HepG2 (cell line): Measurements from ENCODE around the gene CDHR3.

Source experiments
- DR1 ChIP-seq: sonication (generic); formaldehyde crosslinking; IDR thresholded peaks from 2 replicates; pipeline ENCODE4 v1.8.0; 2021; ENCODE audit warnings: mild to moderate bottlenecking, missing genetic modification reagents, inconsistent platforms
- EEA1 ChIP-seq: sonication (generic); formaldehyde crosslinking; IDR thresholded peaks from 2 replicates; pipeline ENCODE4 v1.5.1; 2020; ENCODE audit warnings: mild to moderate bottlenecking, missing genetic modification reagents, borderline replicate concordance
- JUND ChIP-seq: sonication (generic); formaldehyde crosslinking; IDR thresholded peaks from 2 replicates; pipeline ENCODE4 v1.8.0; 2022; ENCODE audit warnings: mild to moderate bottlenecking, missing genetic modification reagents
- NAIF1 ChIP-seq: sonication (generic); formaldehyde crosslinking; IDR thresholded peaks from 2 replicates; pipeline ENCODE4 v1.5.0; 2020; ENCODE audit warnings: mild to moderate bottlenecking, missing genetic modification reagents, borderline replicate concordance
- SIN3A ChIP-seq: IDR thresholded peaks from 2 replicates; pipeline ENCODE4 v1.6.1; 2011; ENCODE audit warnings: low read depth, mild to moderate bottlenecking, control low read depth, low read length, borderline replicate concordance
- SOX6 ChIP-seq, 2 experiments: fragments of 450-650 bp in 1 of 2; sonication (generic) in 1 of 2; formaldehyde crosslinking in 1 of 2; IDR thresholded peaks; 2 replicates each; pipeline versions ENCODE4 v1.4.0 to v1.6.1; 2017 to 2020; ENCODE audit warnings: antibody characterized with exemption in 1 of 2, mild to moderate bottlenecking in 1 of 2, missing genetic modification reagents in 1 of 2
- SUZ12 ChIP-seq: fragments of 150-350 bp; IDR thresholded peaks from 2 replicates; pipeline ENCODE4 v1.6.1; 2014; ENCODE audit warnings: low read depth, low read length
- TP53 ChIP-seq: sonication (generic); formaldehyde crosslinking; conservative IDR thresholded peaks from 2 replicates; pipeline ENCODE4 v1.4.0; 2020; ENCODE audit warnings: missing genetic modification reagents
- ZBTB1 ChIP-seq: sonication (generic); formaldehyde crosslinking; IDR thresholded peaks from 2 replicates; pipeline ENCODE4 v1.4.0; 2020; ENCODE audit warnings: missing genetic modification reagents, borderline replicate concordance
- ZFP37 ChIP-seq: sonication (generic); formaldehyde crosslinking; IDR thresholded peaks from 2 replicates; pipeline ENCODE4 v1.4.0; 2020; ENCODE audit warnings: missing genetic modification reagents, borderline replicate concordance
- ZFX ChIP-seq: sonication (generic); formaldehyde crosslinking; IDR thresholded peaks from 2 replicates; pipeline ENCODE4 v1.4.0; 2020; ENCODE audit warnings: mild to moderate bottlenecking, low read depth, missing genetic modification reagents, moderate library complexity
- TF ChIP-seq, protein P1 (sequence below): sonication (generic); formaldehyde crosslinking; IDR thresholded peaks from 2 replicates; pipeline ENCODE4 v1.5.0; 2020; ENCODE audit warnings: mild to moderate bottlenecking, missing genetic modification reagents, moderate library complexity

DNA sequence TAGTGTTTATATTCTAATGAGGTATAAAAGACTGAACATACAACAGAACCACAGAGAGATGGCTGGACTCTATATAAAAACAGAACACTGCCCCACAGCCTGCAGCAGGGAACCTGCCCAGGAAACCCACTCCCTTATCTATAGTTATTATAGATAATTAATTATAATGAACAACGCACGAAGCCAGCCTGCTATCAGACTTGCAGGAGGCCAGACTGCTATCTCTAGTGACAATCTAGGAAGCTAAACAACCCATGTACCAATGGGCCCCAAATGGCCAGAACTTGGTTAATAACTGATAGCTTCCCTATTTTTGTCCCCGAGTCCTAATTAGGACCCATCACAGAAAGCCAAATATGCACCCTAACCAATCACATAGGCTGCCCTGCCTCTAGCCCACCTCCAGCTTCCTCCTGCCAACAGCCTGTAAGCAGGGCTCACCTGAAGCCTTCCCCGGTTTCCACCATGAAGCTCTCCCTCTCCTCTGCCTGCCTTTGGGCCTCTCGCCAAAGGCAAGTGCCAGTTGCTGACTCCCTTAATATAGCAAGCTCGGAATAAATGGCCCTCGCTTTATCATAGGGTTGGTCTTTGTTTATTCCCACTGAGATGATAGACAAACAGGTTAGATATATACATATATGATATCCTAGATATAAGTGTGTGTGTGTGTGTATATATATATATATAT lies 74.6 kb downstream of the CDHR3 start:
- TF ChIP-seq SUZ12 (no peak), ZFP37 (no peak), TP53 (no peak), DR1 (CRISPR knock-in tag) (no peak), JUND (CRISPR knock-in tag) (no peak), NAIF1 (CRISPR knock-in tag) (no peak), SIN3A (no peak), ZFX (CRISPR knock-in tag) (no peak), EEA1 (CRISPR knock-in tag) (no peak), SOX6 (IDR thresholded peaks at IDR 0.05) (no peak), SOX6 (CRISPR knock-in tag; IDR thresholded peaks at IDR 0.05) (no peak), ZBTB1 (CRISPR knock-in tag) (no peak)
- TF ChIP-seq, protein P1, sequence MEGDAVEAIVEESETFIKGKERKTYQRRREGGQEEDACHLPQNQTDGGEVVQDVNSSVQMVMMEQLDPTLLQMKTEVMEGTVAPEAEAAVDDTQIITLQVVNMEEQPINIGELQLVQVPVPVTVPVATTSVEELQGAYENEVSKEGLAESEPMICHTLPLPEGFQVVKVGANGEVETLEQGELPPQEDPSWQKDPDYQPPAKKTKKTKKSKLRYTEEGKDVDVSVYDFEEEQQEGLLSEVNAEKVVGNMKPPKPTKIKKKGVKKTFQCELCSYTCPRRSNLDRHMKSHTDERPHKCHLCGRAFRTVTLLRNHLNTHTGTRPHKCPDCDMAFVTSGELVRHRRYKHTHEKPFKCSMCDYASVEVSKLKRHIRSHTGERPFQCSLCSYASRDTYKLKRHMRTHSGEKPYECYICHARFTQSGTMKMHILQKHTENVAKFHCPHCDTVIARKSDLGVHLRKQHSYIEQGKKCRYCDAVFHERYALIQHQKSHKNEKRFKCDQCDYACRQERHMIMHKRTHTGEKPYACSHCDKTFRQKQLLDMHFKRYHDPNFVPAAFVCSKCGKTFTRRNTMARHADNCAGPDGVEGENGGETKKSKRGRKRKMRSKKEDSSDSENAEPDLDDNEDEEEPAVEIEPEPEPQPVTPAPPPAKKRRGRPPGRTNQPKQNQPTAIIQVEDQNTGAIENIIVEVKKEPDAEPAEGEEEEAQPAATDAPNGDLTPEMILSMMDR (CRISPR knock-in tag), result no peak
